Right lobe of liver (tissue), 6 donors: ENCODE measurements around the gene KDM4B. TPM values are rescaled to one million over a fixed set of nuclear protein-coding genes. Genes with fewer than 3 reads are reported as not detected.

Source experiments
- ATAC-seq, 4 donors: fragments of 200-7000 bp; cut with Tn5 transposase; one replicate each; pipeline ENCODE4 v1.9.1; 2020; ENCODE audit warnings: mild to moderate bottlenecking in 4 of 4, moderate library complexity in 4 of 4
- DNase-seq, 3 donors: peaks; one replicate each; pipeline ENCODE4 v3.0.0-alpha.2; 2020
- H3K27ac ChIP-seq, 3 donors: fragments of 200-600 bp; one replicate each; pipeline ENCODE4 v1.8.0; 2022
- H3K27me3 ChIP-seq, 2 donors: fragments of 200-600 bp; one replicate each; pipeline ENCODE4 v1.8.0; 2022
- H3K36me3 ChIP-seq, 4 donors: fragments of 200-600 bp; sonication (generic) in 1 of 4; one replicate each; pipeline versions ENCODE4 v1.5.1 to v1.8.0; 2017 to 2022; ENCODE audit warnings: control low read depth in 1 of 4
- H3K4me1 ChIP-seq, 4 donors: fragments of 200-600 bp; sonication (generic) in 1 of 4; one replicate each; pipeline versions ENCODE4 v1.5.1 to v1.8.0; 2017 to 2022; ENCODE audit warnings: control low read depth in 1 of 4
- H3K4me3 ChIP-seq, 3 donors: fragments of 200-600 bp; one replicate each; pipeline ENCODE4 v1.8.0; 2022
- H3K9me3 ChIP-seq, 4 donors: fragments of 200-600 bp; sonication (generic) in 1 of 4; one replicate each; pipeline versions ENCODE4 v1.5.1 to v1.8.0; 2017 to 2022; ENCODE audit warnings: control low read depth in 1 of 4
- CTCF ChIP-seq, 4 donors: fragments of 200-600 bp in 3 of 4; fragments of 450-650 bp in 1 of 4; IDR thresholded peaks; one replicate each; pipeline versions ENCODE4 v1.5.1 to v1.8.0; 2016 to 2022; ENCODE audit warnings: antibody characterized with exemption in 4 of 4, mild to moderate bottlenecking in 2 of 4
- POLR2A ChIP-seq: fragments of 450-650 bp; IDR thresholded peaks from one replicate; pipeline ENCODE4 v1.6.1; 2017; ENCODE audit warnings: antibody characterized with exemption, mild to moderate bottlenecking
- WGBS: methylation state at CpG from one replicate; pipeline ENCODE4 v1.1.6; 2018; ENCODE audit warnings: low coverage, low lambda C conversion rate; ENCODE audit not compliant: insufficient coverage; ENCODE audit errors: missing lambda C conversion rate; 5-methylcytosine and 5-hydroxymethylcytosine counted together
- intact Hi-C, 2 donors: fragments of 100-400 bp; cut with DNase I; formaldehyde crosslinking; loops; one replicate each; pipeline versions ENCODE4 v1.11.2 to v1.14.1; 2022
- total RNA-seq, 6 experiments: library from RNA; depleted of rRNA in 2 of 6; stranded (reverse); fragments of >200 nt in 2 of 6; fragmentation: NEBNext Ultra II Directional in 3 of 6; extraction: Animal tissue kit (Norgen Biotek cat#: 25700) in 3 of 6; gene quantifications; one replicate each; pipeline versions ENCODE4 v1.1.0 to v1.2.4, GENCODE V29; 2016 to 2023
- donor health status: DM: no; HTN: yes; CAD: no.
- donor health status: DM: no; HTN: no; CAD: no.
- donor health status: DM: no; HTN: no; CAD: no.
- donor health status: DM: no; HTN: yes; CAD: no.
- donor health status: DM: no; HTN: yes; CAD: no.

KDM4B gene
- total RNA-seq, 6 experiments from 2014 or later: 14.2 to 36.9 (median 29.1) TPM

GRCh38 chr19:4955274-4955673, 13.6 kb upstream of the KDM4B start:
- TF ChIP-seq POLR2A (no peak), CTCF (IDR thresholded peaks at IDR 0.05) (no peak)
- Histone ChIP-seq H3K4me1 (no peaks in the 10 kb centered on the region), H3K36me3 (no peaks in the 10 kb centered on the region), H3K4me3 (no peak overlapping the region), H3K27me3 (no peaks in the 10 kb centered on the region), H3K27ac (no peak overlapping the region), H3K9me3 (no peaks in the 10 kb centered on the region)
- 97% methylated on average over 6 of the region's 10 CpGs for WGBS
- no peak for DNase-seq
- intact Hi-C loops: no loop called here
- ATAC-seq: no peak

- 100% methylated on average over 3 of the region's 8 CpGs for WGBS
- ATAC-seq: no peak
- no peak overlapping the region for H3K27ac ChIP-seq
- intact Hi-C loops: no loop called here
- no peak for DNase-seq
- no peaks in the 10 kb centered on the region for H3K9me3 ChIP-seq
- H3K4me3 ChIP-seq: no peak overlapping the region
- H3K4me1 ChIP-seq: no peaks in the 10 kb centered on the region
- no peaks in the 10 kb centered on the region for H3K27me3 ChIP-seq
- TF ChIP-seq POLR2A (no peak), CTCF (IDR thresholded peaks at IDR 0.05) (no peak)
- no peaks in the 10 kb centered on the region for H3K36me3 ChIP-seq
Observed at GRCh38 chr19:4957981-4958380, 10.9 kb upstream of the KDM4B start.

GRCh38 chr19:4962085-4962619, 6.8 kb upstream of the KDM4B start:
- H3K4me3 ChIP-seq: no peak overlapping the region
- ATAC-seq: no peak
- WGBS: 82% methylated on average over 3 of the region's 7 CpGs
- DNase-seq: no peak
- intact Hi-C loops: no loop called here
- H3K4me1 ChIP-seq: no peaks in the 10 kb centered on the region
- no peak overlapping the region for H3K27ac ChIP-seq
- TF ChIP-seq POLR2A (no peak), CTCF (IDR thresholded peaks at IDR 0.05) (no peak)
- H3K27me3 ChIP-seq: no peaks in the 10 kb centered on the region
- no peaks in the 10 kb centered on the region for H3K9me3 ChIP-seq
- no peaks in the 10 kb centered on the region for H3K36me3 ChIP-seq

GRCh38 chr19:4965061-4965460, 3.9 kb upstream of the KDM4B start:
- Histone ChIP-seq H3K4me1 (peaks cover 0 to 2% (median 0%) of the 10 kb centered on the region in 4 donors), H3K4me3 (no peak overlapping the region), H3K9me3 (no peaks in the 10 kb centered on the region), H3K27me3 (no peaks in the 10 kb centered on the region), H3K36me3 (no peaks in the 10 kb centered on the region), H3K27ac (no peak overlapping the region)
- DNase-seq: no peak
- intact Hi-C loops: no loop called here
- 95% methylated on average over 6 of the region's 6 CpGs for WGBS
- no peak for ATAC-seq
- TF ChIP-seq POLR2A (no peak), CTCF (IDR thresholded peaks at IDR 0.05) (no peak)

GRCh38 chr19:4966591-4966990, 2.3 kb upstream of the KDM4B start:
- no peak overlapping the region for H3K4me3 ChIP-seq
- TF ChIP-seq POLR2A: no peak
- no peak for TF ChIP-seq CTCF (IDR thresholded peaks at IDR 0.05)

More at GRCh38 chr19:4966591-4966990, 2.3 kb upstream of the KDM4B start:
- intact Hi-C loops: no loop called here
- DNase-seq (no peak), ATAC-seq (no peak)
- H3K36me3 ChIP-seq: no peaks in the 10 kb centered on the region
- no peak overlapping the region for H3K27ac ChIP-seq
- H3K9me3 ChIP-seq: no peaks in the 10 kb centered on the region
- peaks cover 0 to 15% (median 1%) of the 10 kb centered on the region in 4 donors for H3K4me1 ChIP-seq
- no peaks in the 10 kb centered on the region for H3K27me3 ChIP-seq
- WGBS: 87% methylated on average over 6 of the region's 6 CpGs
